ELF-1 (cell line): ENCODE measurements around the gene ZC3H13.

ENCODE experiments used
- DNase-seq: peaks from one replicate; pipeline ENCODE4 v3.0.0-alpha.2; 2016; ENCODE audit warnings: low read depth, low spot score

The ZC3H13 gene, protein sequence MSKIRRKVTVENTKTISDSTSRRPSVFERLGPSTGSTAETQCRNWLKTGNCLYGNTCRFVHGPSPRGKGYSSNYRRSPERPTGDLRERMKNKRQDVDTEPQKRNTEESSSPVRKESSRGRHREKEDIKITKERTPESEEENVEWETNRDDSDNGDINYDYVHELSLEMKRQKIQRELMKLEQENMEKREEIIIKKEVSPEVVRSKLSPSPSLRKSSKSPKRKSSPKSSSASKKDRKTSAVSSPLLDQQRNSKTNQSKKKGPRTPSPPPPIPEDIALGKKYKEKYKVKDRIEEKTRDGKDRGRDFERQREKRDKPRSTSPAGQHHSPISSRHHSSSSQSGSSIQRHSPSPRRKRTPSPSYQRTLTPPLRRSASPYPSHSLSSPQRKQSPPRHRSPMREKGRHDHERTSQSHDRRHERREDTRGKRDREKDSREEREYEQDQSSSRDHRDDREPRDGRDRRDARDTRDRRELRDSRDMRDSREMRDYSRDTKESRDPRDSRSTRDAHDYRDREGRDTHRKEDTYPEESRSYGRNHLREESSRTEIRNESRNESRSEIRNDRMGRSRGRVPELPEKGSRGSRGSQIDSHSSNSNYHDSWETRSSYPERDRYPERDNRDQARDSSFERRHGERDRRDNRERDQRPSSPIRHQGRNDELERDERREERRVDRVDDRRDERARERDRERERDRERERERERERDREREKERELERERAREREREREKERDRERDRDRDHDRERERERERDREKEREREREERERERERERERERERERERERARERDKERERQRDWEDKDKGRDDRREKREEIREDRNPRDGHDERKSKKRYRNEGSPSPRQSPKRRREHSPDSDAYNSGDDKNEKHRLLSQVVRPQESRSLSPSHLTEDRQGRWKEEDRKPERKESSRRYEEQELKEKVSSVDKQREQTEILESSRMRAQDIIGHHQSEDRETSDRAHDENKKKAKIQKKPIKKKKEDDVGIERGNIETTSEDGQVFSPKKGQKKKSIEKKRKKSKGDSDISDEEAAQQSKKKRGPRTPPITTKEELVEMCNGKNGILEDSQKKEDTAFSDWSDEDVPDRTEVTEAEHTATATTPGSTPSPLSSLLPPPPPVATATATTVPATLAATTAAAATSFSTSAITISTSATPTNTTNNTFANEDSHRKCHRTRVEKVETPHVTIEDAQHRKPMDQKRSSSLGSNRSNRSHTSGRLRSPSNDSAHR (N-terminal part only)

DNA sequence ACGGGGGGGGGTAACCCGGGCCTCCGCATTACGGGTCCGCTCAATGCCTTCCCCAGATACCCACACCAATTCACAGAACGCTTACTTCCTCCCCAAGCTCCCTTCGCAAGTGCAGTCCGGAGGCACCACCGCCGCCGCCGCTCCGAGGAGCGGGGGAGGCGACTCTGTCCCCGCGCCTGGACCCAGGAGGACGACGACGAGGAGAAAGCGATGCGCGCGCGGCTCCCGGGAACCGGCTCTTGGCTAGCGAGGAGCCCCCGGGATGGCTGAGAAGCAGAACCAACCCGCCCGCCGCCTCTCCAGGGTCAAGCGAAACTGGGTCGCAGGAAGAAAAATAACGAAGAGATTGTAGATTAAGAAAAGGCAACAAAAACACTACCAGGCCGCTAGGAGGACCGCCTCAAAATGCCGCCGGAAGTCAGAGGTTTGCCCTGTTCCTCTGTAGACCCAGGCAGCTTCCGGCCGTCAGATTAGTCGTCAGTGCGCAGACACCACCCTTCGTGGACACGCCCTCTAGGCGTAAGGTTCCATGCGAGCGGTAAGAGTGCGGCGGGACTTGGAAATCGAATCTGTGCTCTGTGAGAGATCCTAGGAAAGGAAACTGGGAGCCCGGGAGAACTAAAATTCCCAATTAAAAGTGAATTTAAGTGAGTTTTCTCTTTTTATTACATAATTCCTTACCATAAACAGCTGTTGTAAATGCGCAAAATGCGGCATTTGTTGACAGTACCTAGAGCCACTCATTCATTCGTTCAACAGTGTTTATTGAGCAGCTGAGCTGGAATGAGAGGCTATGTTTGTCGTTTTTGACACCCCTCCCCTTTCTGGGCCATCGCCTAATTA, at the start of gene ZC3H13:
ZC3H13 (minus strand) TSS at position 428 of the 843 bp plus-strand sequence. CDS start 7,239 bp downstream, outside the sequence.
- peak; percentile 96 for DNase-seq

DNA sequence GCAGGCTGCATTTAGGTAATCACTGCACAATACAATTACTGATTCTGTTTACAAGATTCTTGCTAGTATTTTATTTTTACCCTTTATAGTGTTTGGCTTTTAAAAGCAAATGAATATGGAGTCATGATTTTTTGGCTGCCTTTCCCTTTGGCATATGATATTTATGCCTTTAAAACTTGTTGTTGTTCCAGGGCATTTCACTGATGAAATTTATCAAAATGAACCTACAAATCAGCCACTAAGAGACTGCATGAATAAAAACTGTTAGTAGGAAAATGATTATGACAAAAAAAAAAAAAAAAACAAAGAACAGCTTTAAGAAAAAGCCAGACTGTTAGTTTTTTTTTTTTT, 49.7 kb upstream of the ZC3H13 start:
- DNase-seq = no peak

DNA sequence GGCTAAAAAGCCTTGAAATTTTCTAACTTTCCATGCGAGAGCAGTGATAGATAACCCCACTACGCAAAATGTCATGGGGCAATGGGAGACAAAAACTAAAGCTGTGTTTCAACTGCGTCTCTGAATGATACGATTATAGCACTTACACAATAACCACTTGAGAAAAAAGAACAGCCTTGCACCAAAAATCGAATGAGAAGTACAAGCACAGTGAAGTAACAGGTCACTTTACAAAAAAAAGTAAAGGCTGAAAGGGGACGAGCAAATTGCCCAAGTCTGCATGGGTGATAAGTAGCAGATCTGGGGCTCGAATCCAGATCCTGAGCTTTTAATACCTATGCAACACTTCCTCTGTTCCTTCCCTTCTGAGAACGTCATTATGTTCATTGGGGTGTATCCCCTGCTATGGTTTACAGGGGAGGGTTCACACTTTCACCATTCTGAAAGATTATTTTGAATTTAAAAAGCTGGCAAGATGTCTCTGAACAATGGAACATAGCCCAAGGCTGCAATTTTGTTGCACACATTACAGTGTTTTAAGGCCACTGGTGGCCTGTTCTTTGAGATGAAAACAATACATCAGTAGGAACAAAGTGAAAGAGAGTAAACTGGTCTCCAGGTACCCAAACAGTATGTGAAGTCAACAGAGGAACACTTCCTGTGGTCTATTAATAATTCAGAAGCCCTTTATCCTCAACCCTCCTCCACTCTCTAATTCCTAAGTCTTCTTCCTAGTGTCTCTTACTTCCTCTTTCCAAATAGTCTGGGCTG, 49.1 kb upstream of the ZC3H13 start:
- DNase-seq = no peak

DNA sequence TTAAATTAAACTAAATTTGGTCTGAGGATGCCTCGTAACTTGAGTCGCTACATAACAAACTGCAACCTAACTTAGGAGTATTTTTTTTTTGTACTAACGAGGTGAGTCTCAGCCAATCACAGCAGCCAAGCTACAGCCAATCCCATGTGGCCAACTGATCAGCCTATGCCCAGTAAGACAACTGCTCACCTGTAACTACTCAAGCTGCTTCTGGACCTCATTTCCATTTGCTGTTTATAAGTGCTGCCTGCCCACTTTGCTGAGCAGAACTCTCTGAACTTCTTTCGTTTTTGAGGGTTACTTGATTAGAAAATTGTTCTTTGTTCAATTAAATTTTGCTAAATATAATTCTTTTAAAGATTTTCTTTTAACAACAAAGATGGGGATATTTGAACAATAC, 48.5 kb upstream of the ZC3H13 start:
- DNase-seq = no peak

DNA sequence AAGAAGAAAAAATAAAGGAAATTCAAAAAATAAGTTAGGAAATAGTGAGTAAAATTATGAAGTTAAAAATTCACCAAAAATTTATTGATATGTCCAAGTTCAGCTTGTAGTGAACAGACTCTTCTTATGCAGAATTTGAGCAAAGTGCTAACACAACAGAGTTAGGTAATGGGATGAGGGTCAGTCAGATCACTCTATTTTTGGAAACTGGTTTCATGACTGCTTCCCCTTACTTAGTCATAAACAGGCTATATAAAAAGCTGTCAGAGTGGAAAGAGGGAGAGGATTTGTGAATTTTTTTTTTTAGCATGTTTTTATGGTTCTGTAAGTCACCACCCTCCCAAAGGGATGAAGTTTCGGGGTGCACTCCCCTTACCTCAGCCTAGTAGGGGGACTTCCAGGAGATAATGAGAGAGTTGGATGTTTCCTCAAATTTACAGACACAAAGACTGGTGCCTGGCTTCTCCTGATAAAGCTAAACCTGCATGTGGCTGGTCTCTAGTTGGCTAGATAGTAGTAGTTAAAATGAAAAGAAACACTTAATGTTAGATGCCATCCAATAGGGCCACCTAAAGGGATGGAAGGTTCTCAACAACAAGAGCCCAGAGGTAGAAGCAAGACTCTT, 47.8 kb upstream of the ZC3H13 start:
- no peak for DNase-seq

DNA sequence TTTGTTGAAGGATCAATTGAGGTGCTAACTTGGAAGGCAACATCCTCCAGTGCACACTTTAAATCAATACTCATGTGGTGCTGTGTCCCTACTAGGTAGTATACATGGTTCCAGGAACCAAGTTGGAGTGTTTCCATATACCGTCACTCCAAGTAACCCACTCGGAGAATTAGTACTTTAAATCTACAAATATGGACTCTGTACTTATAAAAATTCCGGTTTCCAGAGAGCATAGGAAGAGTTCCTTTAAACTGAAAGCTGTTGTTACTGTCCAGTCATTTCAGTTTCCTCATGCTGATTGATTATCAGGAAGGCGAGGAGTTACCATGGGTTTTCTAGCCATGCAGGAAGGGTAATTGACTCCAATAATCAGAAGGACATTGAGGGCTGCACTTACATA, 45.1 kb upstream of the ZC3H13 start:
- no peak for DNase-seq

DNA sequence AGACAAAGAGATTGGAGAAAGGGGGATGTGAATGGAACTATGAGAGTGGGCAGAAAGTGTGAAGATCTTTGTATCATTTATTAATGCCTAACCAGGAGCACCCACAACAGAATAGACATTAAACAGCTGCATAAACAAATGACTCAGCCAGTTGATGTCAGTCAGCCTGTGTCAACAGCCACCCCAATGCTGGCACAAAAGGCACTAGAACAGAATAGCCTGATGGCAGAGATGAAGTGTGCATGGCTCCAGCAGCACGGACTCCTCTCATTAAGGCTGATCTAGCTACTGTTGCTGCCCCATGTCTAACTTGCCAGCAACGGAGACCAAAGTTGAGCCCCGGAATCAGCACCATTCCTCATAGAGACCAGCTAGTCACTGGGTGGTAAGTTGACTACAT, 44.5 kb upstream of the ZC3H13 start:
- no peak for DNase-seq

DNA sequence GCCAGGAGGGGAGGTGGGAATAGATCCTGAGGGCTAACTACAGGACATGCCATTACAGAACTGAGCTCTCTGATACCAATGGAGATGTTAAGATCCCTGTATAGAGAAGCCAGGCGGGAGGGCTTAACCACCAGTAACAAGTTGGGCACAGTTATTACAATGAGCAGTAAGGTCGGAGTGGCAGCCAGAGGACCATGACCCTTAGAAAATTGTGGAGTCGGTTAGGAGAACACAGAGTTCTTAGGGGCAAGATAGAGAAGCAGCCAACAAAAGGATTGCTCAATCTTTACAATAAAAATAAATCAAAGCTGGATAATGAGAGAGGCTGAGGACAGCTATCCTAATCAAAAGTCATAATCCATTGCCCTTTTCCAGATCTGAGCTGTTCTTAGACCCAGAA, 41.9 kb upstream of the ZC3H13 start:
- DNase-seq = no peak

DNA sequence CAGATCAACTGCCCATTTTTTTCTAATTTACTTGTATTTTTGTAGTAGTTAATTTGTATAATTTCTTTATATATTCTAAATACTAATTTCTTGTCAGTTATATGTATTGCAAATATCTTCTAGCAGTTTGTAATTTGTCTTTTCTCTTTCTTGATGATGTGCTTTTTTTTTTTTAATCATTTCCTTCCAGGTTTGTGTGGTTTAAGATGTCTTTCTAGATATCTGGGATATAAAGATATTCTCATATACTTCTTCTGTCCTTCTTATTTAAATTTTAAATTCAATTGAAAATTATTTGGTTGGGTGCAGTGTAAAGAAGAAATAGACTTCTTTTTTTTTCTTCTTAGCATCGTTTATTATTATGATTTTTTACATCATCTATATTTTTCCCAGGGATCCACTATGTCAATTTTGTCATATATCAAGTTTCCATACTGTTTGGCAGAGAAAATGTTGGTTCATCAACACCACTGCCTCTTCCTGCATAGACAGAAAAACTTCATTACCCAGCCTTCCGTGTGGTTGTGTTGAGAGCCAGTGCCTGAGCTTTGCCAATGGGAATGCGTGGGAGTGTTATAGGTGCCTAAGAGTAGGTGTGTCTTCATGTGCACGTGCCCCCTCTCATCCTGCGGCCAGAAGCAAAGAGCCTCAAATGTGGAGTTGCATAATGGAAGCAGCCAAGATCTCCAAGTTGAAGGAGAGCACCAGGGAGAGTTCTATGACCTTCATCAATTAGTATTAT, 36.4 kb upstream of the ZC3H13 start:
- no peak for DNase-seq

DNA sequence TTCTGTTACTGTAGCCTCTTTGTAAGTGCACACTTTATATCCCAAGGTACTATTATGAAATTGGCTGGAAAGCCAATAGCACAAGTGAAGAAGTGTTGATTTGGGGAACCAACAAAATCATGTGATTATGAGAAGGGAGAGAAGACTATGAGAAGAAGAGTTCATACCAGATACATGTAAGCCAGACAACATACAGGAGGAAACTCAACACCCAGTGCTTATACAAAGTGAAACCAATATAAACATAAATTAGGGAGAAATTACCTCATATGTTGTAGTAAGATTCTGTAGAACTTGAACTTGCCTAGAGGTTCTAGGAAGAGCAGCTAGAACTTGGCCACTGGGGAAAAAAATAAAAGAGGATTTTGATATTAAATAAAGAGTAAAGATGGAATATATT, 34.9 kb upstream of the ZC3H13 start:
- no peak for DNase-seq

DNA sequence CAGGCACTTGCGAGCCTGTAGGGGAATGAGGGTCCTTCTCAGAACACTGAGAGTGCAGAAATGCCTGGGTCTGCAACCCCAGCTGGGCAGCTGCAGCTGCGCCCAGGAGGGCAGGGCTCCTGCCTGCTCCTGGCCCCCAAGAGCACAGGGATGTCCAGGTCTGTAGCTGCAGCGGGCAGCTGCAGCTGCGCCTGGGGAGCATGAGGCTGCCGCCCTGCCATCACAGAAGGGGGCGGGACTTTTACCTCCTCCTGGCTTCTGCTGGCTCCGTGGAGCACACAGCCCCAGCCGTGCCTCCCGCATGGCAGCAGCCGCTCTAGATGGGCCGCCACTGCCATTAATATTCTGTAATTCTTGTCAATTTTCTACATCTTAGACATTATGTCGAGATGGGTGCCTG, 34.4 kb upstream of the ZC3H13 start:
- no peak for DNase-seq

DNA sequence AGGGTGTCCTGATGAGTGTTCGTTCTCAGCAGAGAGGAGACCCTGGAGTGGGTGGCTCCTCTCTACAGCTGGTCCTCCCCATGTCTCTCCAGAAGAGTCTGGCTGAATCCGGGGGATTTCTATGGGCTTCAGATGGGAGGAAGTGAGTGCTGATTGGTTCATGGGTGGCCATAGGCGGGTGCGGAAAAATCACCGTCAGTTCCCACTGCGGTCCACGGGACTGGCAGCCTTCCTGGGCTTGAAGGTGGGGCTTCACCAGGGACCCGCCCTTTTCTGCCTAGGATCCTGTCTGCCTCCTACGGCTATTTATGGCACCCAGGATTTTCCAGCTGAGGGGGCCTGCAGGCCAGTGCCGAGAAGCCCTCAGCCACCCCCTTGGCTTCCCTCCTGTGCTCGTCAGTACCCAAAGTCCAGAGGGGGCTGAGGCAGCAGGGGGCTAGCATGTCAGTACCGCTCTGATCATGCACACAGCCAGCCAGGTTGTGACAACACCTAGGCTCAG, 33.9 kb upstream of the ZC3H13 start:
- no peak for DNase-seq

DNA sequence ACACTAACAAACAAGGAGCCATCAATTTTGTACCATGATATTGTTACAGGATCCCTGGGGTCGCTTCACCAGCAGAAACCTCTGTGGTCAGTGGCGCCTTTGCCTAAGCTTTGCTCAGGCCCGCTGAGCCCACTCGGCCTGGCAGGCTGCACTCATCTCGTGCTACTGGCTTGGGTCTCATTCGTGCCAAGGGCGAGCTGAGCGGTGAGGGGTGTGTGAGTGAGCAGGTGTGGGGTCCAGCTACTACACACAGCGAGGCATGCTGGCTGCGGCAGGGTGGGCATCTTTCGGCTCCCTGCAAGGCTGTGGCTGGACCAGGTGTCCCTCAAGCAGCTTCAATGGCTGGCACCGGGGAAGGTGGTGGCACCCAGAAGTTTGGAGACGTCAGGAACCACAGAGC, 33.2 kb upstream of the ZC3H13 start:
- DNase-seq = no peak

DNA sequence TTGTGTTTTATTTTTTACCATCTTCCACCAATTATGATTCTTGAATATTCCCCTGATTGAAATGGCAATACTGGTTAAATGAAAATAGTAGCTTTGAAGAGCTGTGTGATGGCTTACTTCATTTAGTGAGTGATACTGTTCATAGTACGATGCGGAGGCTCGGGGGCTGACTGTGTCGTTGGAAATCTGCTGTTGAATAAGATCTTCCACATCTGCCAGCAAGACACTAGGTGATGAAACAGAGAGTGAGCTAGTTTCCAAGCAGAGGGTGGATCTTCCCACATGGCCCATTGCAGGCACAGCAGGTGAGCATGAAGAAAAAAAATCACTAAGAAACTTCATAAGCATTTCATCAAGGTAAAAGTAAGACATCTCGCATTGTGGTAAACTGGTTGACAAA, 29.8 kb upstream of the ZC3H13 start:
- no peak for DNase-seq

DNA sequence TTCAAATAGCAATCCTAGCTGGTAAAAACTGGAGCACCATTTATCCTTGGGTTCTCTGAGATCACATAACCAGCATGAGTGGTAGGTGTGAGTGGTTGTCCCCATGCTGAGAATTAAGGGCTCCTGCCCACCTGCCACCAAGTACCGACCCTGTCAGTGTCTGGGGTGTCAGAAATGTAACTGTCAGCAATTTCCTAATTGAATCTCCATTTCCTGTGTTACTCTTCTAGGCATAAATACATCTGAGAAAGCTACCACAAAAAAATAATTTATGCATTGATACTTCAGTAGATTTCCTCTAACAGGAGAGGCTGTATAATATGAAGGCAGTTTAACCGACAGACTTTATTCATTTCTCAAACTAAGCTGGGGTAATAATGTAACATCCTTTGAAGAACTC, 27.2 kb upstream of the ZC3H13 start:
- no peak for DNase-seq

DNA sequence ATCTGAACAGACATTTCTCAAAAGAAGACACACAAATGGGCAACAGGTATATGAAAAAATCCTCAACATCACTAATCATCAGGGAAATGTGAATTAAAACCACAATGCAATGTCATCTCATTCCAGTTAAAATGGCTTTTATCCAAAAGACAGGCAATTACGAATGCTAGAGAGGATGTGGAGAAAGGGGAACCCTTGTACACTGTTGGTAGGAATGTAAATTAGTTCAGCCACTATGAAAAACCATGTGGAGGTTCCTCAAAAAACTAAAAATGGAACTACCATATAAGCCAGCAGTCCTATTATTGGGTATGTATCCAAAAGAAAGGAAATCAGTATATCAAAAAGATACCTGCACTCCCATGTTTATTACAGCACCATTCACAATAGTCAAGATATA, 24.7 kb upstream of the ZC3H13 start:
- no peak for DNase-seq

DNA sequence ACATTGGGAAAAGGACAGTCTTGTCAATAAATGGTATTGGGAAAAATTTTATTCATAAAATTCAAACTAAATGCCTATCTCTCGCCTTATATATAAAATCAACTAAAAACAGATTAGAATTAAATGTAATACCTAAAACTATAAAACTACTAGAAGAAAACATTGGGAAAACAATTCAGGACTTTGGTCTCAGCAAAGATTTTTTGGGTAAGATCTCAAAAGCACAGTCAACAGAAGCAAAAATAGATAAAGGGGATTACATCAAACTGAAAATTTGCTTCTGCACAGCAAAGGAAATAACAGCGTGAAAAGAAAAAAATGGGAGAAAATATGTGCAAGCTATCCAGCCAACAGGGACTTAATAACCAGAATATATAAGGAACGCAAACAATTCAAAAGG, 24.3 kb upstream of the ZC3H13 start:
- DNase-seq = no peak

DNA sequence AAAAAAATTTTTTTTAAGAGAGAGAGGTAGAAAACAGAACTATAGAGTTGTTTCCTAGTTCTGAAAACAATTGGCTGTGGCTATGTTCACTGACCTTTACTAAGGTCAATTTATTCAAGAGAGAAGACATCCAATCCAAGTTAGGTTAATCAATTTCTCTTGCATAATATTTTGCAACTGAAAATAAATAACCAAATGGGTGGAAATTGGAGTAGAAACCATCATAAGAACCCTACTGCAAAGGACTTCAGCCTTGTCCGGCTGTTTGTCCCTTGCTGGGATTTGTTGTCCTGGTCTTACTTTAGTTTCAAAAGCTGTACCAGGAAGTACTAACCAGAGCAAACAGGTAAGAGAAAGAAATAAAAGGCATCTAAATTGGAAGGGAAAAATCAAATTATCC, 23.3 kb upstream of the ZC3H13 start:
- no peak for DNase-seq

DNA sequence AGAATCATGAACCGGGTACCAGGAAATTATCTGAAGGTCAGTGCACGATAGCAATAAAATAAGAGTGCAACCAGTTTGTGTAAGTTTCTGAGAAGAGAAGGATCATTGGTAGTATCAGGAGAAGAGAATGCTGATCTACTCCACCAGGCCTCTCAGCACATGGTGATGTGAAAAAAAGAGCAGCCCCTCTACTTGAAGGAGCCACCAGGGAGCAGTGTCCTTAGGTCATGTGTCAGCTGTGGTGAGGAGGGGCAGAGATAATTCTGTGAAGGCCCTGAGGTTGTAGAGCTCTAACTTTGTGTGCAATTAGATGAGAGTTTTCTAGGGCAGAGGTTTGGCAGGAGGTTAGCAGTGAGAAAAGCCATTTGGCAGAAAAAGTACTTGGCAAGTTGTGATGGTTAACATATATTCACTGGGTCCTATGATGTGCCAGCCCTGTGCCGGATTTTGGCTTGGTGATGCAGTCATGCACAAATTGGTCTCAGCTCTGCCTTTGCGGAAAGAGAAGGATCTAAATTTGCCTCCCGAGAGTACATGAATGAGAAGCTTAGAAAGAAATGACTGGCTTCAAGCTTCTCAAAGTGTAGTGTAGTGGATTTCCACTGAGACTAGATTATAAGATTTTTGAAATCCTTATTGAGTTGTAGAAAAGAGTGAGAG, 19.2 kb upstream of the ZC3H13 start:
- DNase-seq = peak; percentile 28
